Right atrium auricular region (tissue), 2 donors: ENCODE measurements around the gene TTPAL. TPM values are rescaled to one million over a fixed set of nuclear protein-coding genes. Genes with fewer than 3 reads are reported as not detected.

Experiments
- DNase-seq: peaks from one replicate; pipeline ENCODE4 v3.0.0-alpha.2; 2019; ENCODE audit warnings: low spot score
- H3K27ac ChIP-seq, 2 donors: fragments of 200-600 bp; sonication (generic); 1 replicate in 1 of 2; 2 replicates in 1 of 2; pipeline ENCODE4 v1.5.1; 2016 to 2019
- H3K27me3 ChIP-seq, 2 donors: fragments of 200-600 bp; sonication (generic); one replicate each; pipeline versions ENCODE4 v1.5.1 to v1.6.0; 2017 to 2019
- H3K36me3 ChIP-seq: fragments of 200-600 bp; sonication (generic); one replicate; pipeline ENCODE4 v1.5.1; 2016
- H3K4me1 ChIP-seq, 2 donors: fragments of 200-600 bp; sonication (generic); one replicate each; pipeline versions ENCODE4 v1.5.1 to v1.6.0; 2017 to 2019
- H3K4me3 ChIP-seq, 2 donors: fragments of 200-600 bp; sonication (generic); 1 replicate in 1 of 2; 2 replicates in 1 of 2; pipeline ENCODE4 v1.5.1; 2017 to 2019; ENCODE audit warnings: mild to moderate bottlenecking in 1 of 2, moderate library complexity in 1 of 2
- H3K9me3 ChIP-seq, 2 donors: fragments of 200-600 bp; sonication (generic); one replicate each; pipeline ENCODE4 v1.5.1; 2019
- total RNA-seq, 2 donors: library from RNA; depleted of rRNA; stranded (reverse); fragments of >200 nt; gene quantifications; one replicate each; pipeline ENCODE4 v1.1.0, GENCODE V29; 2016
- TF ChIP-seq, protein P1 (sequence below), 2 donors: fragments of 200-600 bp; sonication (generic); IDR thresholded peaks; one replicate each; pipeline ENCODE4 v1.5.1; 2019; ENCODE audit warnings: antibody characterized with exemption in 2 of 2

TTPAL gene
- total RNA-seq, 2 donors from 2014 or later = 3.6 to 6.0 TPM

DNA sequence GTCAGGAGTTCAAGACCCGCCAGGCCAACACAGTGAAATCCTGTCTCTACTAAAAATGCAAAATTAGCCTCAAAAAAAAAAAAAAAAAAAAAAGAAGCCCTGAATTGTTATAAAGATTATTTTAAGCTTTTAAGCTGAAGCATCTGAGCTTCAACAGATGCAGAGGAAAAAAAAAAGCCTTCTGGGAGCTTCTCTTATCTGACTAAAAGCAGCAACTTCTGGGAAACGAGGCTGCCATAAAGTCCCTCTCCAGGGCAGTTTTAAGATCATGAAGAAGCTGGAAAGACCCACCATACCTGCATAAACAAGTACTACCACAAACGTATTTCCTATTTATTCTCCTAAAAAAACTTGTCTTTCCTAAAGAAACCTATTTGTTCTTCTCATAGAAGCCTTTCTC lies 42.6 kb downstream of the TTPAL start:
- Histone ChIP-seq H3K4me3 (no peak overlapping the region), H3K9me3 (no peaks in the 10 kb centered on the region), H3K36me3 (no peaks in the 10 kb centered on the region), H3K4me1 (peaks cover 0 to 65% of the 10 kb centered on the region in 2 donors), H3K27ac (peak overlapping the region in 1 of 2 donors; percentile 54), H3K27me3 (no peaks in the 10 kb centered on the region)
- no peak for DNase-seq
- TF ChIP-seq, protein P1, sequence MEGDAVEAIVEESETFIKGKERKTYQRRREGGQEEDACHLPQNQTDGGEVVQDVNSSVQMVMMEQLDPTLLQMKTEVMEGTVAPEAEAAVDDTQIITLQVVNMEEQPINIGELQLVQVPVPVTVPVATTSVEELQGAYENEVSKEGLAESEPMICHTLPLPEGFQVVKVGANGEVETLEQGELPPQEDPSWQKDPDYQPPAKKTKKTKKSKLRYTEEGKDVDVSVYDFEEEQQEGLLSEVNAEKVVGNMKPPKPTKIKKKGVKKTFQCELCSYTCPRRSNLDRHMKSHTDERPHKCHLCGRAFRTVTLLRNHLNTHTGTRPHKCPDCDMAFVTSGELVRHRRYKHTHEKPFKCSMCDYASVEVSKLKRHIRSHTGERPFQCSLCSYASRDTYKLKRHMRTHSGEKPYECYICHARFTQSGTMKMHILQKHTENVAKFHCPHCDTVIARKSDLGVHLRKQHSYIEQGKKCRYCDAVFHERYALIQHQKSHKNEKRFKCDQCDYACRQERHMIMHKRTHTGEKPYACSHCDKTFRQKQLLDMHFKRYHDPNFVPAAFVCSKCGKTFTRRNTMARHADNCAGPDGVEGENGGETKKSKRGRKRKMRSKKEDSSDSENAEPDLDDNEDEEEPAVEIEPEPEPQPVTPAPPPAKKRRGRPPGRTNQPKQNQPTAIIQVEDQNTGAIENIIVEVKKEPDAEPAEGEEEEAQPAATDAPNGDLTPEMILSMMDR (IDR thresholded peaks at IDR 0.05) = no peak

DNA sequence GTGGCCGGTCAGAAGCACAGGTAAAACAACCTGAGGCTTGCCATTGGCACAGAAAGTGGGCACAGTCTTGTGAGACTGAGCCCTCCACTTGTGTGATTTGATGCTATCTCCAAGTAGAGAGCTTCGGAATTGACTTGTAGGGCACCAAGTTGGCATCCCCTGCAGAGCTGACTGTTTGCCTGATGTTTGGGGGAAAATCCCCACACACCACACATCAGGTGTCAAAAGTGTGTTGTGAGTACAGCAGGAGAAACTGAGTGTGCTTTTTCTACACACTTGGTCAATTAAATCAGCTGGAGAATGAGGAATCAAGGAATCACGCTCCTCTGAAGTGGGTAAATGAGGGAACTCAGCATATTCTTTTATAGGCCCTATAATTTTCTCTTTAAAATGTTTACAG lies 45.2 kb downstream of the TTPAL start:
- peaks cover 0 to 55% of the 10 kb centered on the region in 2 donors for H3K4me1 ChIP-seq
- TF ChIP-seq, protein P1 (IDR thresholded peaks at IDR 0.05) = no peak
- no peaks in the 10 kb centered on the region for H3K27me3 ChIP-seq
- DNase-seq = no peak
- H3K4me3 ChIP-seq = peak overlapping the region; percentile 93 to 96
- H3K27ac ChIP-seq = peak overlapping the region; percentile 100
- no peaks in the 10 kb centered on the region for H3K36me3 ChIP-seq
- H3K9me3 ChIP-seq = no peaks in the 10 kb centered on the region

DNA sequence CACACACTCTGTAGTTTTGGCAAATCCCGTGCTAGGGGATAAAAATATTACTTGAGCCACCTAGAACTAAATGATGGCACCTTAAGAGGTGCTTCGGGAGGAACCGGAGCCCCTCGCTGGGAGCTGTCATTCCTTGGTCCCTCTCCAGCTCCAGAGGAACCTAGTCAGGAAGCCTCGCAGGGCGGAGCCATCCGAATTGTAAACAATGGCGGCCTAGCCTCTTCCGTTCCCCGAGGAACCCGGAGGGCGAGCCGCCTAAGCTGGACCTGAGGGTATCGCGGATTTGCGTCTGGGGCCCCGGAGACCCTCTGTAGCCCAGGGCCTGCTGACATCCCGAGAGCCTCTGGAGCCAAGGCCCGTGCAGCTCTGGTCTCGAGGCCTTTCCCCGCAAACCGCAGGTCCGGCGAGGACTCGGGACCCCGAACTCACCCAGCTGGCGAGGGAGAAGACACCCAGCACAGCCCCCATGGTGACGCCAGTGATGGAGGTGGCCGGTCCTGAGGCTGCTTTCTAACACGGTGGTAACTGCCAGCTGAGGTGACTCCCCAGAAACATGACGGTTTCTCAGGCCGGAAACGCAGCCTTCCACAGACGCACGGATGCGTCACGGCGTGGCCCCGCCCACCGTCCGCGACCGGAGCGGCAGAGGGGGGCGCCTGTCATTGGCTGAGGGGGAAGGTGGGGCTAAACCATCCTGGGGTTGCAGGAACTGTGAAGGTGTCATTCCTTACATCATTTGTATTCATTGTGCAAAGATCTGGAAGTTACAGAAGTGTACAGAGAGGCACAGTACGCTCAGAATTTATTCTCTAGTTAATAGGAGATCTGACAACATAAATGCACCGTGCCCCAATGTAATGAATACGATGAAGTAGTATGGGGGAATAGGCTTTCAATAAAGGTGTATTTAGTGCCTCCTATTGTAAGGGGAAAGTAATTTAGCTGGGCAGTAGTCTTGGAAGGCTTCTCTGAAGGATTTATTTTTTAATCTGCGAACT lies 46.1 kb downstream of the TTPAL start, which contains the start of gene SERINC3:
SERINC3 (minus strand) TSS at position 587 of the 998 bp plus-strand sequence; CDS start at position 468, 119 bp downstream.
- H3K9me3 ChIP-seq = no peaks in the 10 kb centered on the region
- no peaks in the 10 kb centered on the region for H3K27me3 ChIP-seq
- peak within 1 kb of the TSS; percentile 93 to 96 for H3K4me3 ChIP-seq
- TF ChIP-seq, protein P1 (IDR thresholded peaks at IDR 0.05) = no peak
- H3K27ac ChIP-seq = peak within 1 kb of the TSS; percentile 100
- H3K4me1 ChIP-seq = peaks cover 0 to 46% of the 10 kb centered on the region in 2 donors
- no peaks in the 10 kb centered on the region for H3K36me3 ChIP-seq
- peak; percentile 97 for DNase-seq

DNA sequence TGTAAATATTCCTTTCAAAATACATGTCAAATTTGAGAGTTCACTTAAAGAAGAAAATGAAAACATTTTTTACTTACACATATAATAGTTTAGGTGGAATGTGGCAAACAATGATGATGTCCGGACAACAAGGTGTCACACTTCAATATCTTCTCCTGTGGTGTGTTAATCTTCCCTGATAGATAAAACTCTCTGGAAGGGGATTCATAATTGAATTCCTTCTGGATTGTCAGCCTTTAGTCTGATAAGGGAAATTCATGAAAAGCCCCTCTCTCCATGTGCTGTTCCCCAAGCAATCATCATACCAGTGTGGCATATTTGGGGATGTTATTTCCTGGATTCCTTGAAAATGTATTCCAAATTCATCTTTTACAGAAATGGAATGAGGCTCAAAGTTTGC lies 47.2 kb downstream of the TTPAL start:
- TF ChIP-seq, protein P1 (IDR thresholded peaks at IDR 0.05) = no peak
- Histone ChIP-seq H3K27me3 (no peaks in the 10 kb centered on the region), H3K9me3 (no peaks in the 10 kb centered on the region), H3K4me3 (no peak overlapping the region), H3K4me1 (peaks cover 0 to 35% of the 10 kb centered on the region in 2 donors), H3K27ac (peak overlapping the region; percentile 100), H3K36me3 (no peaks in the 10 kb centered on the region)
- no peak for DNase-seq

DNA sequence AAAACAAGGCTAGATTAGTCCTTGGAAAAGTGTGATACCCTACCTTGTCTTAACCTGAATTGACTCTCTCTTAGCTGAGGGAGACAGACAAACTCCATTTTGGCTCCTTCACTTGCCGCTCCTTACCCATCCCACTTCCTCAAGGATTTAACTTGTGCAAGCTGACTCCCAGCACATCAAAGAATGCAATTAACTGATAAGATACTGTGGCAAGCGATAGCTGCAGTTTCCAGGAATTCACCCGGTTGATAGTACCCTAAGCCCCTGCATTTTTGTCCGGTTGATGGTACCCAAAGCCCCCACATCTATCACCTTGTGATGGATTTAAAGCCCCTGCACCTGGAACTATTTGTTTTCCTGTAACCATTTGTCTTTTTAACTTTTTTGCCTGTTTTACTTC lies 48.1 kb downstream of the TTPAL start:
- no peaks in the 10 kb centered on the region for H3K27me3 ChIP-seq
- TF ChIP-seq, protein P1 (IDR thresholded peaks at IDR 0.05) = no peak

More for the DNA sequence above, 48.1 kb downstream of the TTPAL start:
- H3K4me1 ChIP-seq = peaks cover 0 to 26% of the 10 kb centered on the region in 2 donors
- no peak overlapping the region for H3K4me3 ChIP-seq
- no peak for DNase-seq
- H3K9me3 ChIP-seq = no peaks in the 10 kb centered on the region
- H3K27ac ChIP-seq = no peak overlapping the region
- H3K36me3 ChIP-seq = no peaks in the 10 kb centered on the region
